AG08395 (cell line): ENCODE data around the gene OR13C4.
"Not testable (repeated sequence)": the region's sequence is repeated elsewhere in the genome, so short reads cannot be mapped to it uniquely, and the experiment has no call there.

ENCODE experiments used
- DNase-seq: peaks from one replicate; pipeline ENCODE4 v3.0.0; 2012; ENCODE audit warnings: mixed read lengths, low spot score

OR13C4 gene

DNA sequence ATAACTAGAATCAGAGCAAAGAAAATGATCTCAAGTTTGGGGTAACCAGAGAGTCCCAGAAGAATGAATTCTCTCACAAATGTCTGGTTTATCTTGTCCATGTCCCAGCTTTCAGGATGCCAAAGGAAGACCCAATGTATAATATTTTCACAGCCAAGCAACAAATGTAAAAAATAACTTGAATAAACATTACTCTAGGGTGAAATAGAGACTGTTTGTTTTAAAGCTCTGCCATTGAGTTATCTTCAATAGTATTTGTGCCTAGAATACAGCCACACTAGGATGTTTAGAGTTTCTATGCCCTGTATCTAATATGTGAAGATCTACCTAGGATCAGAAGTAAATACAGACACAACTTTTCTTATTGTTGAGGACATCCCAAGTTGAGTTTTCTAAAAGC is at the start of gene OR13C4:
Gene OR13C4, minus strand, starts transcription at position 101 of the 400 bp plus-strand sequence. Its CDS starts 0 bp downstream, at position 101.
- no peak for DNase-seq

DNA sequence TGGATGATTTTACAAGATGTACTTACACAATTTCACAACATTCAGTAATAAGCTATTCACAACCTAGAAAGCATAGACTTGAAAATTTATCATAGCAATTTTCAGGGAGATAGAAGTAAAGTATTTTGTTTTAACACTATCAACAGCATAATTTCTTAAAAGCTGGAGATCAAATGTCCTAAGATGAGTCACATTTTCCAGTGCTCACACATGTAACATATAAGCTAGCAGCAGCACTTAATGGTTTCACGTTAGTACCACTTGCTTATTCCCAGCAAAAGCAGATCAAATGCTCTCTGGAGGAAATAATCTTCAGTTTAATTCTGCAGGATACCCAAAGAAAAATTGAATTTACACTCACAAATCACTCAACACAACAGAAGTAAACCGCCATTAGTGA is 48.4 kb upstream of the OR13C4 start:
- no peak for DNase-seq

- no peak for DNase-seq
Observed at GRCh38 chr9:104572612-104573011, 45.6 kb upstream of the OR13C4 start.

- no peak for DNase-seq
Observed at GRCh38 chr9:104568868-104569267, 41.9 kb upstream of the OR13C4 start, which contains the start of gene OR13C8. Gene OR13C8 (plus strand): TSS chr9:104569168. CDS start chr9:104569168, 0 bp downstream.

- no peak for DNase-seq
Observed at GRCh38 chr9:104564358-104564757, 37.3 kb upstream of the OR13C4 start.

- no peak for DNase-seq
Observed at GRCh38 chr9:104556830-104557634, 30.0 kb upstream of the OR13C4 start.

- DNase-seq = no peak
Observed at GRCh38 chr9:104555521-104555920, 28.5 kb upstream of the OR13C4 start.

DNA sequence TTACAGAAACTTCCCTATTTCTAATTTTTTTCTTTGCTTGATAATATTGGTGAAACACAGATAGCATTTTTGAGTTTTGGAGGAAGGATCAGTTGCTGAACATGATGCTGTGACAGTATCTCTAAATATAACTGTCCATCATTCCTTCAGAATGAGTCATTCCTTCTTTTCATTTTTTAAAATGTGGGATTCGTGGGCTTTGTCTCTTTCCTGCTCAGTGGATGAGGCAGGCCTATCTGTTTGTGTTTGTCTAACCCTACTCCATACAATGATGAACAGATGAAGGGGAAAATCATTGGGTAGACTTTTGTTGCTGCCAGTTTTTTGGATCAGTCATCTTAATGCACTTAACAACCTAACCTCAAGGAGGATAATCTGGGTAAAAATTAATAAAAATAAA is 26.3 kb upstream of the OR13C4 start:
- DNase-seq = no peak

DNA sequence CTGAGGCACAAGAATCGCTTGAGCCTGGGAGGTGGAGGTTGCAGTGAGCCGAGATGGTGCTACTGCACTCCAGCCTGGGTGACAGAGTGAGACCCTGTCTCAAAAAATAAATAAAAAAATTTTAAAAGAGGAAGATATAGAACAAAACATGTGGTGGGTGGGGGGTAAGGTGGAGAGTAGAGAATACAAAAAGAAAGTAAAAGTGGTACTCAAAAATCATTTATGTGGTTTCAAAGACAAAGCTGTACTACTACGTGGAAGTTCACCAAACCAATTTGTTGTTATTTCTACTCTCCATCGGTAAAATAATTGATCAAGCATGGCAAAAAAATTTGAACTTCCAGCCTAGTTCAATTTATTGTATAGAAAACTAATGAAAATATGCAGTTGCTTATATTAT is 17.6 kb upstream of the OR13C4 start:
- DNase-seq = no peak

GRCh38 chr9:104539275-104539674 is 12.3 kb upstream of the OR13C4 start:
- no peak for DNase-seq

DNA sequence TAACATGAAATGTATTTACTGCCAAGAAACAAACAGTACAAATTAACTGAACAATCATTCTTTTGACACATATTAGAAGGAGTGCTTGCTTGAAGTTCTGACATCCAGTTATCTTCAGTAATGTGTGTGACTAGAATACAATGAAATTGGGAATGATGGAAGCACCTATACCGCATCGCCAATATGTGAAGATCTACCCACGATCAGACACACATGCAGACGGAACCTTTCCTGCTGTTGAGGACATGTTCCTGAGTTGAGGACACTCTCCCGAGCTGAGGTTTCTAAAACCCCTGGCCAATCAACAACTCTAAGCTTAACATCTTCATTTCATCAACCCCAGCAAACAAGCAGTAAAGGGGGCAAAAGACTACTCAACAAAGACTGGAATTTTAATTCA is 9.7 kb upstream of the OR13C4 start, which contains the start of gene OR13C3:
Gene OR13C3, minus strand, starts transcription at position 101 of the 400 bp plus-strand sequence. CDS start 133 bp downstream, outside the sequence.
- DNase-seq = no peak

- not testable (repeated sequence) for DNase-seq
Observed at GRCh38 chr9:104520241-104520640, 6.8 kb downstream of the OR13C4 start.

DNA sequence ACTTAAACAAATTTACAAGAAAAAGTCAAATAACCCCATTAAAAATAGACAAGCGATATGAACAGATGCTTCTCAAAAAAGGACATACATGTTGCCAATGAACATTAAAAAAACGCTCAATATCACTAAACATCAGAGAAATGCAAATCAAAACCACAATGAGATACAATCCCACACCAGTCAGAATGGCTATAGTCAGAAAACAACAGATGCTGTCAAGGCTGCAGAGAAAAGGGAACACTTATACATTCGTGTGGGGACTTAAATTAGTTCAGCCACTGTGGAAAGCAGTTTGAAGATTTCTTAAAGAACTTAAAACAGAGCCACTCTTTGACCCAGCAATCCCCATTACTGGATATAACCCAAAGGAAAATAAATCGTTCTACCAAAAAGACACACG is 12.1 kb downstream of the OR13C4 start:
- no peak for DNase-seq

- no peak for DNase-seq
Observed at GRCh38 chr9:104506565-104506964, 20.4 kb downstream of the OR13C4 start.

DNA sequence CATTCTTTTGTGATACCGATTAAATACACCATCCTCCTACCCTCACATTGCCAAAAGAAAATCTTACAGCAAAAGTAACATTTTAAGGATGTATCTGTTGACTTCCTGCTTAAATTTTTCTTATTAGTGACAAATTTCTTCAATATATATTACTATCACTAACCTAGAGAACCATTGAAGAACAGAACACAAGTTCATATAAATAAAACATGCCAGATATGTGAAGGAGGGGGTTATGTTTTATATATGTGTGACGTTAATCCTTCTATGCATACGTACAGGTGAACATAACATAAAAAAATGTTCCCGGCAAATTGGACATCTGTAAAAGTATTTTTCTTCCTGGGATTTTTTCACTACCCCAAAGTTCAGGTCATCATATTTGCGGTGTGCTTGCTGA is 23.0 kb downstream of the OR13C4 start, which contains the start of gene OR13F1:
Gene OR13F1, plus strand, starts transcription at position 301 of the 400 bp plus-strand sequence. Its CDS starts 0 bp downstream, at position 301.
- no peak for DNase-seq

DNA sequence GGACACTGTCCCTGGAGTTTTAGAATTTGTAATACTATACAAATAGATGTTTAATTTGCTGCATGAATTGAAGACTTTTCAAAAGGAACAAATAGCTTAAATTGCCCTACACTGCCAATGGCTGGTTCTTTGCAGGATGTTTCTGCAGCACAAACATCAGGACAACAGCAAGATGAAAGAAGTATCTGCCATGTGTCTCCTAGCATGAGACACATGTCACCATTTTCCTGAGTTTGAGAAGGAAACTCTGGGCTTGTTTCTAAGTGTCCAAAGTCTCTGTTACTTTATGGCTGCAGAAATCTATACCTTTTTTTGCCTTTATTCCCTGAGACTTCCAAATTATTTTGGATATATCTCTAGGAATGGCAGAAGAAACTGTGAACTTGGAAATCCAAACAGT is 23.6 kb downstream of the OR13C4 start:
- DNase-seq = no peak

- no peak for DNase-seq
Observed at GRCh38 chr9:104494808-104495207, 32.2 kb downstream of the OR13C4 start.

DNA sequence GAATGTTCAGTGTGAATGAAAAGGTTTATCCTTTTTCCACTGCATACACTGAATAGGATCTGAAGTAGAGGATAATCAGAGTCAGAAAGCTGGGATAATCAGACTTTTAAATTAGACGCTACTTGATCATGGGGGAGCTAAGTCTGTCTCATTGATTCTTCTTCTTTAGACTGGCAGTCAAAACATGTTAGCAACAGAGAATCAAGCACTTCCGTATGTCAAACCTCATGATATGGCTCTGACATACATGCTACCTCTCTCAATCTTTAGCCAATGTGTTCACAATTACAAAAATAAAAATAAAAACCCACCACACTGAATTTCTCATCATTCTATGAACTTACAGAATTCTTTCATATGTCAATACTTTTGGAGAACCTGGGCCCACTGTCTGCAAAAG is 42.0 kb downstream of the OR13C4 start:
- DNase-seq = no peak

GRCh38 chr9:104482921-104483570 is 44.0 kb downstream of the OR13C4 start:
- DNase-seq = no peak
